Measurements from ENCODE around the gene PRKCE. TPM values are rescaled to one million over a fixed set of nuclear protein-coding genes. Genes with fewer than 3 reads are reported as not detected.

The PRKCE gene
- total and polyA plus RNA-seq, 2 experiments from 2014 or later = 9.6 to 11.9 TPM

DNA sequence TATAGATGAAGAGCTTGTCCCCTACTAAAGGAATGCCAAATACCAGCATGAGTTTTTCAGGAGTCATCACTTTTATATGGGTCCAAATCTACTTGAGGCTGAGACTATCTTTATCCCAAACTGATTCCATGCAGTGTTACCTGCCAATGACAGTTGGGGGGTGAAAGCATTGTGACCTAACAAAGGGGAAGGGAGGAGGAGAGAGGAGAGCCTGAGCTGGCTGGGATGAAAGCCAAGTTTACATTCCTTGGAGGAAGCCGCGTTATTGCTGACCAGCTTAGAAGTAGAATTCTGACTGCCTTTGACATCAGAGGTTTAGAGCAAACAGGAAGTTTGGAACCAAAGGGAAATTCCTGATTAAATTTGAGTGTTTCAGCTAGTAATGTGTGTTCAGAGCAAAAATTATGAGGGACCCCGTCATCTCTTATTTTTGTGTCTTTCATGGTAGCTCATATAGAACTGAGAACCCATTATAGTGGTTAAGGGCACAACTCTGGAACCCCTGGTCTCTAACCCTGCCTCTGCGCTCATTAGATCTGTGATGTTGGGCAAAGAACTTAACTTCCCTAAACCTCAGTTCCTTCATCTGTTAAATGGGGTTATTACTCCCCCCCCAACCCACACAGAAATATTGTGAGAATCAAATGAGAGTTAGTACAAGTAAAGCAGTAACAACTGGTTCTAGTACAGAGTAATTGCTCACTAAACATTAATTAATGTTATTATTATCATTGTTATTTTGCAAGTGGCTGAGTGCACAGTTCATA is 446.4 kb downstream of the PRKCE start:
- TF ChIP-seq EZH2phosphoT487 (IDR thresholded peaks at IDR 0.05; ENCODE audit: low read depth, severe bottlenecking, unreplicated experiment) (no peak), EZH2 (IDR thresholded peaks at IDR 0.05; ENCODE audit: borderline replicate concordance) (no peak)
- TF ChIP-seq, protein P1, sequence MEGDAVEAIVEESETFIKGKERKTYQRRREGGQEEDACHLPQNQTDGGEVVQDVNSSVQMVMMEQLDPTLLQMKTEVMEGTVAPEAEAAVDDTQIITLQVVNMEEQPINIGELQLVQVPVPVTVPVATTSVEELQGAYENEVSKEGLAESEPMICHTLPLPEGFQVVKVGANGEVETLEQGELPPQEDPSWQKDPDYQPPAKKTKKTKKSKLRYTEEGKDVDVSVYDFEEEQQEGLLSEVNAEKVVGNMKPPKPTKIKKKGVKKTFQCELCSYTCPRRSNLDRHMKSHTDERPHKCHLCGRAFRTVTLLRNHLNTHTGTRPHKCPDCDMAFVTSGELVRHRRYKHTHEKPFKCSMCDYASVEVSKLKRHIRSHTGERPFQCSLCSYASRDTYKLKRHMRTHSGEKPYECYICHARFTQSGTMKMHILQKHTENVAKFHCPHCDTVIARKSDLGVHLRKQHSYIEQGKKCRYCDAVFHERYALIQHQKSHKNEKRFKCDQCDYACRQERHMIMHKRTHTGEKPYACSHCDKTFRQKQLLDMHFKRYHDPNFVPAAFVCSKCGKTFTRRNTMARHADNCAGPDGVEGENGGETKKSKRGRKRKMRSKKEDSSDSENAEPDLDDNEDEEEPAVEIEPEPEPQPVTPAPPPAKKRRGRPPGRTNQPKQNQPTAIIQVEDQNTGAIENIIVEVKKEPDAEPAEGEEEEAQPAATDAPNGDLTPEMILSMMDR (IDR thresholded peaks at IDR 0.05; ENCODE audit: poor library complexity) = no peak
- DNase-seq (ENCODE audit: low spot score) = peak; percentile 81
- Histone ChIP-seq H3K27ac (peak overlapping the region; percentile 84), H2AFZ (no peak overlapping the region), H3K4me2 (no peak overlapping the region), H3K79me2 (no peaks in the 10 kb centered on the region), H3K4me1 (ENCODE audit: insufficient read depth) (peaks cover 4% of the 10 kb centered on the region), H4K20me1 (ENCODE audit: insufficient read depth, poor library complexity, severe bottlenecking) (no peaks in the 10 kb centered on the region), H3K36me3 (replicated peaks; ENCODE audit: insufficient read depth, low read depth) (no peaks in the 10 kb centered on the region), H3K9me3 (ENCODE audit: low read depth) (no peaks in the 10 kb centered on the region), H3K9me2 (replicated peaks; ENCODE audit: insufficient read depth) (no peaks in the 10 kb centered on the region), H3K4me3 (no peak overlapping the region), H3K27me3 (no peaks in the 10 kb centered on the region)
- WGBS (ENCODE audit: low lambda C conversion rate, missing lambda C conversion rate) = 39% methylated on average over 4 of the region's 4 CpGs

DNA sequence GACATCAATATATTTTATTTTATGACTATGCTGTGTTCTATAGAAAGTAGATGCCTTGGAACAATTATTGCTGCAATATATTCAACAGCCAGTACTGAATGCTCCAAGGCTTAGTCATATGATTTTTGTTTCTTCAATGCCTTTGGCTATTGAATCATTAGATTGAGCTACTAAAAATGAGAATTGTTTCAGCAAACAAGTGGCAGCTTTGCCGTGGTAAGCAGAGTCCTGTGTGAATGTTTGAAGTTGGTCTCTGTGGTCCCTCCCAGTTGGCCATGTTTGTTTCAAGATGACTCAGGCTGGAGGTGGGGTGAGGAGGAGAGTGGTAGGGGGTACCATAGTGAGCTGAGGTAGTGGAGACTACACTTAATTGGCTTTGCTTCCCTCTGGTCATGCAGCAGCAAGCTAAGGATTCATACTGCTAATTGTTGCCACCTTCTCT is 447.2 kb downstream of the PRKCE start:
- 86% methylated on average over 1 of the region's 1 CpG for WGBS (ENCODE audit: low lambda C conversion rate, missing lambda C conversion rate)
- Histone ChIP-seq H4K20me1 (ENCODE audit: insufficient read depth, poor library complexity, severe bottlenecking) (no peaks in the 10 kb centered on the region), H3K4me2 (no peak overlapping the region), H3K27me3 (no peaks in the 10 kb centered on the region), H3K36me3 (replicated peaks; ENCODE audit: insufficient read depth, low read depth) (no peaks in the 10 kb centered on the region), H3K9me2 (replicated peaks; ENCODE audit: insufficient read depth) (no peaks in the 10 kb centered on the region), H3K9me3 (ENCODE audit: low read depth) (no peaks in the 10 kb centered on the region), H3K27ac (peak overlapping the region; percentile 84), H3K79me2 (no peaks in the 10 kb centered on the region), H2AFZ (no peak overlapping the region), H3K4me3 (no peak overlapping the region), H3K4me1 (ENCODE audit: insufficient read depth) (peaks cover 4% of the 10 kb centered on the region)
- TF ChIP-seq EZH2phosphoT487 (IDR thresholded peaks at IDR 0.05; ENCODE audit: low read depth, severe bottlenecking, unreplicated experiment) (no peak), EZH2 (IDR thresholded peaks at IDR 0.05; ENCODE audit: borderline replicate concordance) (no peak)
- TF ChIP-seq, protein P1 (IDR thresholded peaks at IDR 0.05; ENCODE audit: poor library complexity) = no peak
- no peak for DNase-seq (ENCODE audit: low spot score)

DNA sequence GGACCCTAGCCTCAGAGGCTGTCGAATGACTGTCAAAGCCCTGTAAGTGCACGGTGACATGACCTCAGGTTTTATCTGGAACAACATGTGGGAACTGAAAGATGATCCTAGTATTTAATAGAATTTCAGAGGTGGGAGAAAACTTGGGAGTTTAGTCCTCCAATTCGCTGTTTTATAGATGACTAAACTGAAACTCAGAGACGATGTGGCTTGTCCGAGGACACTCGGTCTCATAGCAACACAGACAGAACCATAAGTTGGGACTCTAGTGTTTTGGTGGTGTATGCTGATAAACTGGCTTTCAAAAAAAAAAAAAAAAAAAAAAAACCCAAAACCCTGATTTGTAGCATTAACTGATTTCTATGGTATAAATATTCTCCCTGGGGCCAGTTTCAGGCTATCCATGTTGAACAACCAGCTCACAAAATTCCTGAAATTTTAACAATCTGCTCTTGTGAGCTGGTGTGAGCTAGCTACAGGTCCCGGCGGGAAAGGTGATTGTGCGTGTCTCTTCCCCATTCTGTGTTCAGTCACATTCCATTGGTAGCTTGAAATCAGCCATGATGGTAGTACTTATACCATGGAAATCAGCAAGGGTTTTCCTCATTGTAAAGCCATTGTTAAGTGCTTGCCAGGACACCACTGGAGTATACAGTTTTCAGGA is 450.2 kb downstream of the PRKCE start:
- no peaks in the 10 kb centered on the region for H3K27me3 ChIP-seq
- H3K4me2 ChIP-seq = no peak overlapping the region
- DNase-seq (ENCODE audit: low spot score) = no peak
- peaks cover 4% of the 10 kb centered on the region for H3K4me1 ChIP-seq (ENCODE audit: insufficient read depth)
- H3K36me3 ChIP-seq (replicated peaks; ENCODE audit: insufficient read depth, low read depth) = no peaks in the 10 kb centered on the region
- no peak overlapping the region for H3K4me3 ChIP-seq
- H2AFZ ChIP-seq = no peak overlapping the region
- H3K9me2 ChIP-seq (replicated peaks; ENCODE audit: insufficient read depth) = no peaks in the 10 kb centered on the region
- 90% methylated on average over 9 of the region's 9 CpGs for WGBS (ENCODE audit: low lambda C conversion rate, missing lambda C conversion rate)
- H3K9me3 ChIP-seq (ENCODE audit: low read depth) = peaks cover 6% of the 10 kb centered on the region
- H3K79me2 ChIP-seq = no peaks in the 10 kb centered on the region
- TF ChIP-seq, protein P1 (IDR thresholded peaks at IDR 0.05; ENCODE audit: poor library complexity) = no peak
- H3K27ac ChIP-seq = no peak overlapping the region
- no peaks in the 10 kb centered on the region for H4K20me1 ChIP-seq (ENCODE audit: insufficient read depth, poor library complexity, severe bottlenecking)
